Pulmonary artery endothelial cell (primary cell): ENCODE data around the gene NHS. TPM values are rescaled to one million over a fixed set of nuclear protein-coding genes. Genes with fewer than 3 reads are reported as not detected.
A peak's percentile ranks its signal among the peaks of the same experiment; 100 is the strongest.
"Not testable (repeated sequence)": the region's sequence is repeated elsewhere in the genome, so short reads cannot be mapped to it uniquely, and the experiment has no call there.

Source experiments
- DNase-seq: peaks from one replicate; pipeline ENCODE4 v3.0.0-alpha.2; 2011; ENCODE audit warnings: low read depth, low spot score
- total RNA-seq: library from RNA; depleted of rRNA; stranded (reverse); fragments of >200 nt; gene quantifications from 2 replicates; pipeline ENCODE4 v1.2.3, GENCODE V29; 2014

NHS gene
- total RNA-seq, 1 donor from 2014 or later: 0.07 TPM

GRCh38 chrX:17549107-17549651 is 174.2 kb downstream of the NHS start:
- DNase-seq: no peak

- DNase-seq: no peak
Observed at GRCh38 chrX:17550011-17550410, 175.0 kb downstream of the NHS start.

DNA sequence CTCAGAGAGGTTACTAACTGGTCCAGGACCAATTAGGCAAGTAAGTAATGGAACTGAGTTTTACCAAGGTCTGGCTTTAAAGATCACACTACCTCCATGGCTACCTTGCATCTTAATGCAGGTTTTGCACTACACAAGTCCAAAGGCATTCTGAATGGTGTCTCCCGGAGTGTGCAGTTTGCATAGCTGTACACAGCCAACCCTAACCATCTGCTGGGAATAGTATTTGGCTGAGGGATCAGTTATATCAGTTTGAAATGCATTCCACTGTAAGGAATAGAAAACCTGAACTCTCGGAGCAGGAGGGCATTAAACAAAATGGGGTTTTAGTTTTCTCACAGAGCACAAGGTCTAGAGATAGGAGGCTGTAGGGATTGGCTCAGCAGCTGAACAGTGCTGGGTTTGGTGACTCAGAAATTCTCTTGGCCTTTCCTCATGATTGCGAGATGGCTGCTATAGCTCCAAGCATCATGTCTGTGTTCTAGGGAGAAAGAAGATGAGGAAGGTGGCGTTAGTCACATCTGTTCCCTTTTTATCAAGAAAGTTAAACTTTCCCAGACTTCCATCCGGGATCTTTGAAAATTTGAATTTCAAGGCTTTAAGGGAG is 177.1 kb downstream of the NHS start:
- no peak for DNase-seq

DNA sequence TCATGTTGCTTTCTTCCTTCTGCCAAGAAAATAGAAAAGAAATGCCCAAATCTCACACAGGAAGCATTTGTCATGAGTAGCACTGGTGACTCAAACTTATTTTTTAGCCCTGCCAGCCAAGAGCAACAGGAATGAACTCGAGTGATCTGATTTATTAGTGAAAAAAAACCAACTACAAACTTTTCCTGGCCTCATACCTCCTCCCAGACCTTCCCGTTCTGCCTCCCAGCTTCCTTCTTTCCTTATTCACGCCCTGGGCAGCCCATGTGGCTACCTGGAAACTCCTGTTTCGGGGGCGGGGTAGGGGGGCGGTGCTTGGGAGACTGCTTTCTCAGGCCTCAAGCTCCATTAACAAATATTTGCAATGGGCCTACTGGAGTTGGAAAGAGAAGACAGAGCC is 178.5 kb downstream of the NHS start:
- peak; percentile 37 for DNase-seq

- no peak for DNase-seq
Observed at GRCh38 chrX:17553961-17554482, 179.0 kb downstream of the NHS start.

GRCh38 chrX:17554914-17555313 is 179.9 kb downstream of the NHS start:
- DNase-seq: no peak

DNA sequence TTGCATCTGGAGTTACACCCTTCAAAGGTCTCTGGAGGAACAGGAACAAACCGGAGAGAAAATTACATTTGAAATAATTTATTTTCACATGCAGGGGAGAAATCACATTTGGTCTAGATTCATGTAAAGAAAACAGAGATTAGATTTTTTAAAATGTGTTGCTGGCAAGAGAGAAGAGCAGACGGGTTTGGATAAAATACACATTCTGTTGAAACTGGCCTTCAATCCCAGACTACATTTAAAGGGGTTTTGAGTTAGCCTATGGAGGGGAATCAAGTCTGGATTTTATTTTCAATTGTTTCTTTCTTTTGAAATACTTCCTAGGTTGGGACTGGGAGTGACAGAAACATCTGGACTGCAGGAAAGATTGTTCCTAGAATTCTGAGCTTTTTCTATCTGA is 180.8 kb downstream of the NHS start:
- no peak for DNase-seq

- DNase-seq: no peak
Observed at GRCh38 chrX:17559728-17560379, 184.9 kb downstream of the NHS start.

DNA sequence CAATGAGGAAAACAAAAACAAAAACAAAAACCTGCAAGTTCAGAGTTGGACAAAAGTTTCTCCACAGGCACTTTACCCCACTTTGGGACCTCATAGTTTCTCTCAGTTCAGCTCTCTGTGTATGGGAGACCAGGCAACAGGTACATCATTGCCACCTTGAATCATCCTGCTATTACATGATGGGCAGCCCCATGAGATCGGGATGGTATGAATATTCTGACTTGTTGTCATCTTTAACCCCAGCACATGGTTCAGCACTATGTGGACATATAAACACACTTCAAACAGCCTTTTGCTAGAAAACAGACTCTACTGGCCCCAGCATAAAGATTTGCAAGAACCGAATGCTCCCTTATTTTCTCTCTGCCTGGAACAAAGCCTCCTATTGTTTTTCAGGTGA is 185.4 kb downstream of the NHS start:
- DNase-seq: no peak

- DNase-seq: no peak
Observed at GRCh38 chrX:17563076-17563475, 188.1 kb downstream of the NHS start.

DNA sequence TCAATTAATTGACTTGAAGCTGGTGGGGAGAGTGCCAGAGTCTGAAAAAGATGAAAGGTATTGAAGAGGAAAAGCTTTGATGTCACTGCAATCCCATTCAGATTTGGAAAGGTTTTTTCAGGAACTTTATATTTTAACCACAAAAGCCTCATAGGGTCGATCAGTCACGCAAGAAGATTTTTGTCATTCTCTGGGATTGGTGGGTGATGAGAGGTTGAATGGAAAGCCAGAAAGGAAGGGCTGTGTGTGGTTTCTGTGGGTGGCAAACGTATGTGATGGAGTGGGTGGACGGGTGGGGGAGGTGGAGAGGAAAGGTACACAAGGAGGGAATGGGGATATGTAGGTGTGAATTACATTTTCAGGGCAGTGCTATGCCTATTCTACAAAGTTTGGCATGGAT is 188.5 kb downstream of the NHS start:
- no peak for DNase-seq

DNA sequence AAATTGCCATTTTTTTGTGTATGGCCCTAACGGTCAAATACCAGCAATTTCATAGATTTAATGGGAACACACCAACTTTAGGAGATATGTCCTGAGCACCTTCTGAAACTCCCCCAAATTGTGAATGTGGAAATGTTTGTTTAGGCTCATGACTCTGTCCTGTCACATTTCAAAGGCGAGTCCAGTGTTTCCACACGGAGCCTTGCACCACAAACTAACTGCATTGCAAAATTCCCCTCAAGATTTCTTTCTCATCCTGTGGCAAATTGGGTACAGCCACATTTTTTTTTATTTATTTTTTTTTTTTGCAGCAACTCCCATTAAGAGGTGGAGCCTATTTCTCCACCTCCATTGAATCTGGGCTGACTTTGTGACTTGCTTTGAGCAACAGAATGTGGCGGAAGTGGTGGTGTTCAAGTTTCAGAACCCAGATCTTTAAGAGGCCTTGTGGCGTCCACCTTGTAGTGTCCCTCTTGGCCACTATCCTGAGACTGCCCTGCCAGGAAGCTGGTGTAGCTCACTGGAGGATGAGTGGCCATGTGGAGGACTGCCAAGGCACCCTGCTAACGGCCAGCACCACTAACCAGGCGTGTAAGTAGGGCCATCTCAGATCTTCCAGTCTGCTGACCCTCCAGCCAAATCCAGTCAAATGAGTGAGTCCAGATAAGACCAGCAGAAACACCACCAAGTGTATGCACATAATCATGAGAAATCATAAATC is 189.8 kb downstream of the NHS start:
- DNase-seq: no peak

- no peak for DNase-seq
Observed at GRCh38 chrX:17566740-17567139, 191.7 kb downstream of the NHS start.

- no peak for DNase-seq
Observed at GRCh38 chrX:17567187-17567586, 192.2 kb downstream of the NHS start.

DNA sequence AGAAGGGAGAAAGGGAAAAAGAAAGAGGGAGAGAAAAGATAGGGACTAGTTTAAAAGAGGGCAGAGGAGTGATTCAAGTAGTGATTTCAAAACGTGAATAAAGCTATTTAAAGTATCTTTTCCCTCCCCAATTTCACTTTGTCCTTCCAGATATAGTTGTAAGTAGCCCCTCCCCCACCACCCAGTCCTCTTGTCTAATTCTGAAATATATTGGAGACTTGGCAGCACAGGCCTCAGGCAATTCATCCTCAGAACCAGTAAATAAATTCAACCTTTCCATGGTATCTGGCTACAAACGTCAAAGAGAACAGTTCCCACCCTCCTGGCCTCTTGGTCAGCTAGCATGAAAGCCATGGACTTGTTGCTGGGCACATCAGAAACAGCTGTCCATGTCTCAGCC is 192.8 kb downstream of the NHS start:
- DNase-seq: no peak

DNA sequence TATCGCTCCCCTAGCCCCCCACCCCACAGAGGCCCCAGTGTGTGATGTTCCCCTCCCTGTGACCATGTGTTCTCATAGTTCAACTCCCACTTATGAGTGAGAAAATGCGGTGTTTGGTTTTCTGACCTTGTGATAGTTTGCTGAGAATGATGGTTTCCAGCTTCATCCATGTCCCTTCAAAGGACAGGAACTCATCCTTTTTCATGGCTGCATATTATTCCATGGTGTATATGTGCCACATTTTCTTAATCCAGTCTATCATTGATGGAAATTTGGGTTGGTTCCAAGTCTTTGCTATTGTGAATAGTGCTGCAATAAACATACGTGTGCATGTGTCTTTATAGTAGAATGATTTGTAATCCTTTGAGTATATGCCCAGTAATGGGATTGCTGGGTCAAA is 193.8 kb downstream of the NHS start:
- DNase-seq: not testable (repeated sequence)

- DNase-seq: no peak
Observed at GRCh38 chrX:17579026-17579425, 204.0 kb downstream of the NHS start.

- DNase-seq: no peak
Observed at GRCh38 chrX:17580539-17581152, 205.6 kb downstream of the NHS start.

GRCh38 chrX:17581641-17582040 is 206.6 kb downstream of the NHS start:
- no peak for DNase-seq

DNA sequence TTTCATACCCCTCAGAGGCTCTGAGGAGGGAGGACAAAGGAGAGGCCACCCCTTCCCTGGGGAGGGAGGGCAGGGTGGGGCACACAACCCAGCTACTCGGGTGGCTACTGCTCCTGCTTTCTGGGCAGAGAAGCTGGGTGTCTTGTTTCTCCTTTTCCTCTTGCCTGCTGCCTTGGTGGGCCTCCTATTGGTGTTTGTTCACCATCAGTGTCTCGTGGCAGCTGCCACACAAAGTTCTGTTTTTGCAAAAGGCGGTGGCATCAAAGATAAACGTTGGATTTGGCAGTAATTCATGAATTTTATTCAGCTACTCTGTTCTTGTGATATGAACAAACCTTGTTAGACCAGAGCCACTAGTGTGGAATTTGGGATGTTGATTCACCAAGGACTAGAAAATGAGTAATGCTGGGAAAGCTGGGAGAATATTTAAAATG is 209.3 kb downstream of the NHS start:
- no peak for DNase-seq

GRCh38 chrX:17585006-17585405 is 210.0 kb downstream of the NHS start:
- DNase-seq: no peak

DNA sequence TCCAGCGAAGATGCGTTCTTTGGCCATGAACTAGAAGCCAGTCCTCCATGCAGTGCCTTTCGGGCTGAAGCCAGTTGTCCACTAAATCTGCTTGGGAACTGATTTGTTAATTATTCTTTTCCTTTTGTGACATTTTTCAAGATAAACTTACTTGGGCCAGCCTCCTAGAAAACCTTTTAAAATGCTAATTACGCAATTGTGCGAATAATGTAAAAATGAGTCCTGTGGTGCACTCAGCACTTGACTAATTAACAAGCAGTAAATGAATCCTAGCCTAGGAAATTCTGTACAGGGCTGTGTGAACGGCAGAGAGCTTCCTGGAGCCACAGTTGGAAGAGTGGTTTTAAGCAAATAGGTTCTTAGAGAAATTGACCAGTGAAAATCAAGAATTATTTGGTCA is 212.4 kb downstream of the NHS start:
- no peak for DNase-seq
